ENCODE data around the gene GALR3. TPM values are rescaled to one million over a fixed set of nuclear protein-coding genes. Genes with fewer than 3 reads are reported as not detected.

GALR3 gene
- total and polyA plus RNA-seq, 2 experiments from 2014 or later = not detected

DNA sequence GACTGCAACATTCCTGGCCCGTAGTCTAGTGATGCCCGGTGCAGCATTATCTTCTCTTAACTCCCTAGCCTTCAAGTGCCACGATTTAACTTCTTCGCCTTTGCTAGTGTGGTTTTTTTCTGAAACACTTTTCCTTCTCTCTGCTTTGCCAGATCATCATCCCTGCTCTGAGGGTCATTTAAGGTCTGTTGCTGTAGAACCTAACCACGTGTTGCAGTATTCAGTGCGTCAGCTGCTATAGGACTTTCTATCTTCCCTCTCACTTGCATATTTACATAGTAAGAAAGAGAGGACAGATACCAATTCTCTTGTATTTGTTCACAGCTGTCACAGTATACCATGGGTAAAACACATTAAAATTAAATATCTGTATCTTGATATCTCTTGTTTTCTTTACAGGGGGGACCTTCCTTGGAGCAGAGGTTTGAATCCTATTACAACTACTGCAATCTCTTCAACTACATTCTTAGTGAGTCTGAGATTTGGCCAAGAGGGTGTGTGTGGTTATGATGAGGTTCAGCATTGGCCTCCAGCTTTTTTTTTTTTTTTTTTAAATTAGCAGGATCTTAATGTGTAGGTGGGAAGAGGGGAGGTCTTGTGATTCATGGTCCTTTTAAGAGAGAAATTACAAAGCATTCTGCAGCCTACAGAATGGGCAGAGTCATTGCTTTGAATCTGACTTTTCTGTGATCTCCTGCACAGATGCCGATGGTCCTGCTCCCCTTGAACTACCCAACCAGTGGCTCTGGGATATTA, 39.6 kb downstream of the GALR3 start:
- H3K4me1 ChIP-seq (ENCODE audit: insufficient read depth) = 0 out of 2 replicates have a peak, but pooled peaks cover 10% of the 10 kb centered on the region
- no peak overlapping the region for H3K4me3 ChIP-seq
- H3K9me2 ChIP-seq (ENCODE audit: insufficient read depth) = no peaks in the 10 kb centered on the region
- peak overlapping the region; percentile 61 for H3K27ac ChIP-seq
- H3K36me3 ChIP-seq (ENCODE audit: low read depth) = peaks cover 69% of the 10 kb centered on the region
- no peak overlapping the region for H2AFZ ChIP-seq
- H3K79me2 ChIP-seq (ENCODE audit: insufficient read depth) = peaks cover 69% of the 10 kb centered on the region
- no peaks in the 10 kb centered on the region for H3K27me3 ChIP-seq (replicated peaks; ENCODE audit: insufficient read depth)
- peaks cover 42% of the 10 kb centered on the region; the same call in 1 of the 2 replicates for H3F3A ChIP-seq (ENCODE audit: insufficient read depth)
- in situ Hi-C loops (cut with MboI) = no loop called here
- no peaks in the 10 kb centered on the region for H3K9me3 ChIP-seq (ENCODE audit: low read depth)
- DNase-seq = peak; percentile 44
- WGBS, 2 experiments (ENCODE audit: low coverage in 1 of 2, low lambda C conversion rate in 2 of 2, missing lambda C conversion rate in 2 of 2) = 85 to 87% methylated on average over 7 of the region's 7 CpGs
- H4K20me1 ChIP-seq (ENCODE audit: insufficient read depth) = no peaks in the 10 kb centered on the region
- no peak overlapping the region for H3K4me2 ChIP-seq (ENCODE audit: unreplicated experiment)
- TF ChIP-seq EZH2phosphoT487 (IDR thresholded peaks at IDR 0.05; ENCODE audit: insufficient read depth, low read depth) = no peak
- no peak for TF ChIP-seq EZH2 (IDR thresholded peaks at IDR 0.05; ENCODE audit: insufficient read depth, poor library complexity, severe bottlenecking)
- H3K9ac ChIP-seq = peak overlapping the region; percentile 31

DNA sequence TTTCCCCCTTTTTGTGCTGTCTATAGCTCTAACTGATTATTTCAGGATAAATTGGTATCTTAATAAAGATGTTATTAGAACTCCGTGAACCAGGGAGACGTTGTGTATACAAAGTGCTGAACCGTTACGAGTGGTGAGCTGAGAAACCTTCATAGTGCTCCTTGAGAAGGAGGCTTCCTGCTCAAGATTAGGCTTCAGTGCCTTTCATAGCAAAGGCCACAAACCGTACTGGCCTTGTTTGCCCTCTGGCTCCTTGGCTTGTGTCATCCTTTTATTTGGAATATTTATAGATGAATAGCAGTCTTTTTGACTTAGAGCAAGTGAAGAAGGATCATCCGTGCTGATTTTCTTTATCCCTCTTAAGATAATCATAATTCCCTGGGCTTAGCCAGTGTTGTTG, 42.3 kb downstream of the GALR3 start:
- Histone ChIP-seq H3K27me3 (replicated peaks; ENCODE audit: insufficient read depth) (no peaks in the 10 kb centered on the region), H3K9me2 (ENCODE audit: insufficient read depth) (no peaks in the 10 kb centered on the region), H3K9ac (no peak overlapping the region), H4K20me1 (ENCODE audit: insufficient read depth) (no peaks in the 10 kb centered on the region), H3K4me1 (ENCODE audit: insufficient read depth) (0 out of 2 replicates have a peak, but pooled peaks cover 10% of the 10 kb centered on the region), H3K27ac (no peak overlapping the region), H3K36me3 (ENCODE audit: low read depth) (peaks cover 75% of the 10 kb centered on the region), H3K9me3 (ENCODE audit: low read depth) (no peaks in the 10 kb centered on the region), H3K4me2 (ENCODE audit: unreplicated experiment) (no peak overlapping the region), H3K4me3 (no peak overlapping the region), H3F3A (ENCODE audit: insufficient read depth) (peaks cover 27% of the 10 kb centered on the region; the same call in 1 of the 2 replicates), H2AFZ (no peak overlapping the region), H3K79me2 (ENCODE audit: insufficient read depth) (peaks cover 68% of the 10 kb centered on the region)
- DNase-seq = no peak
- 93 to 94% methylated on average over 6 of the region's 6 CpGs for WGBS, 2 experiments (ENCODE audit: low coverage in 1 of 2, low lambda C conversion rate in 2 of 2, missing lambda C conversion rate in 2 of 2)
- TF ChIP-seq EZH2 (IDR thresholded peaks at IDR 0.05; ENCODE audit: insufficient read depth, poor library complexity, severe bottlenecking) (no peak), EZH2phosphoT487 (IDR thresholded peaks at IDR 0.05; ENCODE audit: insufficient read depth, low read depth) (no peak)
- in situ Hi-C loops (cut with MboI) = no loop called here

DNA sequence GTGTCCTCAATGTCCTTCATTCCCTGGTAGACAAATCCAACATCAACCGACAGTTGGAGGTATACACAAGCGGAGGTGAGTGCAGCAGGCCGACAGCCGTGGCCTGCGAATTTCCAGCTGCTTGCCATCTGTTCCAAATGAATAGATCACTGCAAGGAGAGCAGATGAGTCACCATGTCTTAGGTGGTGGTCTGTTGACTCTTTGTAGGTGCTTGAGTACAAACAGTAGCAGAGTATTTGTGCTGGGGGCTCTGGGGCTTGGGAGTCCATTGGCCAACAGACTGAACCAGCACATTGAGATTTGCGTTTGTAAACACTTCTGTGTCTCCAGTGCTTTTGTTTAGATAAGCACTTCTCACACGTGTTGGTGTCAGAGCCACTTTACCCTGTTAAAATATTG, 47.1 kb downstream of the GALR3 start:
- Histone ChIP-seq H3K4me3 (no peak overlapping the region), H3K79me2 (ENCODE audit: insufficient read depth) (peaks cover 74% of the 10 kb centered on the region), H3K9me3 (ENCODE audit: low read depth) (no peaks in the 10 kb centered on the region), H2AFZ (no peak overlapping the region), H3K4me2 (ENCODE audit: unreplicated experiment) (no peak overlapping the region), H3K36me3 (ENCODE audit: low read depth) (peaks cover 77% of the 10 kb centered on the region), H3F3A (ENCODE audit: insufficient read depth) (peaks cover 3% of the 10 kb centered on the region; the same call in 1 of the 2 replicates), H3K27ac (no peak overlapping the region), H3K9me2 (ENCODE audit: insufficient read depth) (no peaks in the 10 kb centered on the region), H3K9ac (no peak overlapping the region), H3K27me3 (replicated peaks; ENCODE audit: insufficient read depth) (no peaks in the 10 kb centered on the region), H4K20me1 (ENCODE audit: insufficient read depth) (no peaks in the 10 kb centered on the region), H3K4me1 (ENCODE audit: insufficient read depth) (no peaks in the 10 kb centered on the region)
- WGBS, 2 experiments (ENCODE audit: low coverage in 1 of 2, low lambda C conversion rate in 2 of 2, missing lambda C conversion rate in 2 of 2) = 65 to 71% methylated on average over 7 of the region's 7 CpGs
- no peak for TF ChIP-seq EZH2 (IDR thresholded peaks at IDR 0.05; ENCODE audit: insufficient read depth, poor library complexity, severe bottlenecking)
- TF ChIP-seq EZH2phosphoT487 (IDR thresholded peaks at IDR 0.05; ENCODE audit: insufficient read depth, low read depth) = no peak
- DNase-seq = no peak
- in situ Hi-C loops (cut with MboI) = no loop called here

MicroRNA genes within 50 kb of the gene (microRNA counts, 767-probe panel; counts per million panel counts)
- microRNA hsa-miR-658 (447 counts per million, percentile 86 among the panel's probes with 10 or more counts), microRNA hsa-miR-659-3p (447 counts per million, percentile 86 among the panel's probes with 10 or more counts)

Small RNA genes lying within 50 kb of the gene (microRNA-seq; reads per million reads assigned to microRNA genes)
- gene MIR659 (ENCODE audit: borderline number of aligned reads) = 1.5 reads per million

Small RNA genes lying within 50 kb of the gene (small RNA-seq; reads per million reads assigned to genes)
- not detected for gene MIR659 (ENCODE audit: low read depth, low replicate concordance)

Other genes with a start within 250 kb of the GALR3 start
- not detected in 2 replicates for gene LGALS2, start 243.3 kb upstream of the GALR3 start, total RNA-seq (2014; rRNA removed; shearing (Covaris generic))
- gene LGALS2, start 243.3 kb upstream of the GALR3 start, polyA plus RNA-seq (2016; fragmentation: Nextera tagmentation; extraction: Ambion mirVana) = 0.35 and 0.91 TPM in 2 replicates
- gene GGA1, start 214.5 kb upstream of the GALR3 start, total RNA-seq (2014; rRNA removed; shearing (Covaris generic)) = 29.7 and 36.9 TPM in 2 replicates
- gene GGA1, start 214.5 kb upstream of the GALR3 start, polyA plus RNA-seq (2016; fragmentation: Nextera tagmentation; extraction: Ambion mirVana) = 29.7 and 29.9 TPM in 2 replicates
- gene SH3BP1, start 183.7 kb upstream of the GALR3 start, total RNA-seq (2014; rRNA removed; shearing (Covaris generic)) = 2.4 and 9.9 TPM in 2 replicates
- 0.81 and 0.89 TPM in 2 replicates for gene SH3BP1, start 183.7 kb upstream of the GALR3 start, polyA plus RNA-seq (2016; fragmentation: Nextera tagmentation; extraction: Ambion mirVana)
- gene PDXP, start 164.7 kb upstream of the GALR3 start, total RNA-seq (2014; rRNA removed; shearing (Covaris generic)) = 17.5 and 17.7 TPM in 2 replicates
- 1.9 and 2.1 TPM in 2 replicates for gene PDXP, start 164.7 kb upstream of the GALR3 start, polyA plus RNA-seq (2016; fragmentation: Nextera tagmentation; extraction: Ambion mirVana)
- gene LGALS1, start 147.7 kb upstream of the GALR3 start, total RNA-seq (2014; rRNA removed; shearing (Covaris generic)) = 5,290 and 7,830 TPM in 2 replicates
- gene LGALS1, start 147.7 kb upstream of the GALR3 start, polyA plus RNA-seq (2016; fragmentation: Nextera tagmentation; extraction: Ambion mirVana) = 6,727 and 6,984 TPM in 2 replicates
- gene NOL12, start 137.0 kb upstream of the GALR3 start, total RNA-seq (2014; rRNA removed; shearing (Covaris generic)) = 4.9 and 19.1 TPM in 2 replicates
- 24.9 and 25.1 TPM in 2 replicates for gene NOL12, start 137.0 kb upstream of the GALR3 start, polyA plus RNA-seq (2016; fragmentation: Nextera tagmentation; extraction: Ambion mirVana)
- gene TRIOBP, start 126.3 kb upstream of the GALR3 start, total RNA-seq (2014; rRNA removed; shearing (Covaris generic)) = 127 and 135 TPM in 2 replicates
- gene TRIOBP, start 126.3 kb upstream of the GALR3 start, polyA plus RNA-seq (2016; fragmentation: Nextera tagmentation; extraction: Ambion mirVana) = 123 and 130 TPM in 2 replicates
- gene GCAT, start 15.4 kb upstream of the GALR3 start, total RNA-seq (2014; rRNA removed; shearing (Covaris generic)) = 36.1 and 73.7 TPM in 2 replicates
- 31.5 and 35.9 TPM in 2 replicates for gene GCAT, start 15.4 kb upstream of the GALR3 start, polyA plus RNA-seq (2016; fragmentation: Nextera tagmentation; extraction: Ambion mirVana)
- 31.0 and 58.0 TPM in 2 replicates for gene ANKRD54, start 21.0 kb downstream of the GALR3 start, total RNA-seq (2014; rRNA removed; shearing (Covaris generic))
- 21.6 and 21.8 TPM in 2 replicates for gene ANKRD54, start 21.0 kb downstream of the GALR3 start, polyA plus RNA-seq (2016; fragmentation: Nextera tagmentation; extraction: Ambion mirVana)
- 323 and 346 TPM in 2 replicates for gene EIF3L, start 26.0 kb downstream of the GALR3 start, total RNA-seq (2014; rRNA removed; shearing (Covaris generic))
- 201 and 206 TPM in 2 replicates for gene EIF3L, start 26.0 kb downstream of the GALR3 start, polyA plus RNA-seq (2016; fragmentation: Nextera tagmentation; extraction: Ambion mirVana)
- 41.4 and 46.0 TPM in 2 replicates for gene MICALL1, start 82.9 kb downstream of the GALR3 start, total RNA-seq (2014; rRNA removed; shearing (Covaris generic))
- gene MICALL1, start 82.9 kb downstream of the GALR3 start, polyA plus RNA-seq (2016; fragmentation: Nextera tagmentation; extraction: Ambion mirVana) = 7.5 and 8.0 TPM in 2 replicates
- gene C22orf23, start 130.2 kb downstream of the GALR3 start, total RNA-seq (2014; rRNA removed; shearing (Covaris generic)) = 0.22 TPM in 1 of 2 replicates, not detected in the other
- gene C22orf23, start 130.2 kb downstream of the GALR3 start, polyA plus RNA-seq (2016; fragmentation: Nextera tagmentation; extraction: Ambion mirVana) = 0.82 and 1.1 TPM in 2 replicates
- 15.6 and 71.4 TPM in 2 replicates for gene POLR2F, start 130.3 kb downstream of the GALR3 start, total RNA-seq (2014; rRNA removed; shearing (Covaris generic))
- 146 and 148 TPM in 2 replicates for gene POLR2F, start 130.3 kb downstream of the GALR3 start, polyA plus RNA-seq (2016; fragmentation: Nextera tagmentation; extraction: Ambion mirVana)
- gene SOX10, start 161.2 kb downstream of the GALR3 start, total RNA-seq (2014; rRNA removed; shearing (Covaris generic)) = not detected in 2 replicates
- gene SOX10, start 161.2 kb downstream of the GALR3 start, polyA plus RNA-seq (2016; fragmentation: Nextera tagmentation; extraction: Ambion mirVana) = not detected in 2 replicates
- gene PICK1, start 234.0 kb downstream of the GALR3 start, total RNA-seq (2014; rRNA removed; shearing (Covaris generic)) = 12.4 and 14.4 TPM in 2 replicates
- 8.1 and 8.4 TPM in 2 replicates for gene PICK1, start 234.0 kb downstream of the GALR3 start, polyA plus RNA-seq (2016; fragmentation: Nextera tagmentation; extraction: Ambion mirVana)

All from GM23248 (cell line).